Measurements from ENCODE around the gene ZRANB1. TPM values are rescaled to one million over a fixed set of nuclear protein-coding genes. Genes with fewer than 3 reads are reported as not detected.
A peak's percentile ranks its signal among the peaks of the same experiment; 100 is the strongest.

The ZRANB1 gene
- total RNA-seq, 1 donor from 2014 or later = 24.7 TPM

GRCh38 chr10:125026974-125027735 lies 85.2 kb downstream of the ZRANB1 start:
- Mint-ChIP-seq H3K9me3 (ENCODE audit: low read depth) (no peaks in the 10 kb centered on the region), H3K27me3 (ENCODE audit: low read depth) (no peaks in the 10 kb centered on the region), H3K27ac (ENCODE audit: unreplicated experiment) (no peak overlapping the region), H3K4me1 (ENCODE audit: low read depth) (peaks cover 73% of the 10 kb centered on the region), H3K36me3 (ENCODE audit: low read depth) (peaks cover 7% of the 10 kb centered on the region), H3K4me3 (ENCODE audit: unreplicated experiment) (no peak overlapping the region)
- DNase-seq (ENCODE audit: low spot score) = peak; percentile 88
- TF ChIP-seq CTCF (IDR thresholded peaks at IDR 0.05) = no peak

- Mint-ChIP-seq H3K9me3 (ENCODE audit: low read depth) (no peaks in the 10 kb centered on the region), H3K27ac (ENCODE audit: unreplicated experiment) (peak overlapping the region; percentile 58), H3K36me3 (ENCODE audit: low read depth) (peaks cover 6% of the 10 kb centered on the region), H3K4me3 (ENCODE audit: unreplicated experiment) (no peak overlapping the region), H3K27me3 (ENCODE audit: low read depth) (no peaks in the 10 kb centered on the region), H3K4me1 (ENCODE audit: low read depth) (peaks cover 71% of the 10 kb centered on the region)
- TF ChIP-seq CTCF (IDR thresholded peaks at IDR 0.05) = no peak
- peak; percentile 38 for DNase-seq (ENCODE audit: low spot score)
These were observed 86.2 kb downstream of the ZRANB1 start for GRCh38 chr10:125027871-125028869.

- TF ChIP-seq CTCF (IDR thresholded peaks at IDR 0.05) = no peak
- Mint-ChIP-seq H3K4me1 (ENCODE audit: low read depth) (peaks cover 68% of the 10 kb centered on the region), H3K9me3 (ENCODE audit: low read depth) (no peaks in the 10 kb centered on the region), H3K27me3 (ENCODE audit: low read depth) (no peaks in the 10 kb centered on the region), H3K27ac (ENCODE audit: unreplicated experiment) (peak overlapping the region; percentile 84), H3K36me3 (ENCODE audit: low read depth) (peaks cover 4% of the 10 kb centered on the region), H3K4me3 (ENCODE audit: unreplicated experiment) (no peak overlapping the region)
- no peak for DNase-seq (ENCODE audit: low spot score)
These were observed 87.8 kb downstream of the ZRANB1 start for GRCh38 chr10:125029584-125030242.

- no peaks in the 10 kb centered on the region for H3K27me3 Mint-ChIP-seq (ENCODE audit: low read depth)
- H3K27ac Mint-ChIP-seq (ENCODE audit: unreplicated experiment) = peak overlapping the region; percentile 41
- H3K9me3 Mint-ChIP-seq (ENCODE audit: low read depth) = no peaks in the 10 kb centered on the region
- TF ChIP-seq CTCF (IDR thresholded peaks at IDR 0.05) = no peak
- peaks cover 68% of the 10 kb centered on the region for H3K4me1 Mint-ChIP-seq (ENCODE audit: low read depth)
- DNase-seq (ENCODE audit: low spot score) = no peak
- peaks cover 4% of the 10 kb centered on the region for H3K36me3 Mint-ChIP-seq (ENCODE audit: low read depth)
- H3K4me3 Mint-ChIP-seq (ENCODE audit: unreplicated experiment) = no peak overlapping the region
These were observed 88.8 kb downstream of the ZRANB1 start for GRCh38 chr10:125030567-125031197.

Data from chondrocyte (in vitro differentiated cells).